GM21576 (cell line): Measurements from ENCODE around the gene MEAF6.

Experiments
- ATAC-seq: cut with Tn5 transposase; IDR thresholded peaks from one replicate; pipeline ENCODE4 v1.9.1; 2021; ENCODE audit warnings: mild to moderate bottlenecking, moderate library complexity; ENCODE audit not compliant: unreplicated experiment

The MEAF6 gene

GRCh38 chr1:37474697-37475379 is 39.7 kb downstream of the MEAF6 start:
- ATAC-seq, result no peak

GRCh38 chr1:37474046-37474696 is 40.4 kb downstream of the MEAF6 start, which contains the start of gene ZC3H12A:
Gene ZC3H12A (plus strand): TSS chr1:37474580. CDS start chr1:37475497, 917 bp downstream.
- peak; percentile 42 for ATAC-seq

- ATAC-seq, result no peak
These were observed 41.0 kb downstream of the MEAF6 start for GRCh38 chr1:37473431-37474045.

- no peak for ATAC-seq
These were observed 41.6 kb downstream of the MEAF6 start for GRCh38 chr1:37472994-37473393.

GRCh38 chr1:37472281-37472680 is 42.3 kb downstream of the MEAF6 start:
- ATAC-seq, result no peak

- no peak for ATAC-seq
These were observed 43.0 kb downstream of the MEAF6 start for GRCh38 chr1:37471345-37472231.

GRCh38 chr1:37469386-37469785 is 45.2 kb downstream of the MEAF6 start:
- no peak for ATAC-seq

- ATAC-seq, result no peak
These were observed 46.5 kb downstream of the MEAF6 start for GRCh38 chr1:37468037-37468436.

GRCh38 chr1:37465593-37466517 is 48.7 kb downstream of the MEAF6 start:
- no peak for ATAC-seq

- no peak for ATAC-seq
These were observed 50.1 kb downstream of the MEAF6 start for GRCh38 chr1:37464443-37464842.

- ATAC-seq, result no peak
These were observed 52.7 kb downstream of the MEAF6 start for GRCh38 chr1:37461698-37462436.

- ATAC-seq, result no peak
These were observed 56.0 kb downstream of the MEAF6 start for GRCh38 chr1:37458551-37458950.

GRCh38 chr1:37456614-37457013 is 58.0 kb downstream of the MEAF6 start:
- ATAC-seq, result no peak

GRCh38 chr1:37455516-37455915 is 59.0 kb downstream of the MEAF6 start:
- ATAC-seq, result no peak

GRCh38 chr1:37453647-37454046 is 60.9 kb downstream of the MEAF6 start:
- ATAC-seq, result no peak

GRCh38 chr1:37452416-37452815 is 62.1 kb downstream of the MEAF6 start:
- ATAC-seq, result no peak

GRCh38 chr1:37449936-37450335 is 64.6 kb downstream of the MEAF6 start:
- no peak for ATAC-seq

GRCh38 chr1:37448691-37449417 is 65.7 kb downstream of the MEAF6 start:
- no peak for ATAC-seq

GRCh38 chr1:37448185-37448584 is 66.4 kb downstream of the MEAF6 start:
- no peak for ATAC-seq
